ENCODE results near the gene OR2T1.
"Not testable (repeated sequence)": the region's sequence is repeated elsewhere in the genome, so short reads cannot be mapped to it uniquely, and the experiment has no call there.

Gene OR2T1

GRCh38 chr1:248436303-248436702 is 33.5 kb downstream of the OR2T1 start:
- DNase-seq (ENCODE audit: low spot score) = not testable (repeated sequence)

GRCh38 chr1:248438668-248439067 is 35.8 kb downstream of the OR2T1 start:
- DNase-seq (ENCODE audit: low spot score) = not testable (repeated sequence)

GRCh38 chr1:248439283-248439682 is 36.4 kb downstream of the OR2T1 start:
- DNase-seq (ENCODE audit: low spot score) = not testable (repeated sequence)

- DNase-seq (ENCODE audit: low spot score) = not testable (repeated sequence)
Observed at GRCh38 chr1:248442500-248443277, 39.8 kb downstream of the OR2T1 start.

GRCh38 chr1:248444603-248445002 is 41.8 kb downstream of the OR2T1 start:
- DNase-seq (ENCODE audit: low spot score) = not testable (repeated sequence)

- not testable (repeated sequence) for DNase-seq (ENCODE audit: low spot score)
Observed at GRCh38 chr1:248445399-248445798, 42.6 kb downstream of the OR2T1 start, which contains the start of gene OR2T2. OR2T2 (plus strand) TSS chr1:248445637; CDS start chr1:248452798, 7,161 bp downstream.

GRCh38 chr1:248448409-248449074 is 45.7 kb downstream of the OR2T1 start:
- DNase-seq (ENCODE audit: low spot score) = not testable (repeated sequence)

GRCh38 chr1:248449821-248450465 is 47.1 kb downstream of the OR2T1 start:
- not testable (repeated sequence) for DNase-seq (ENCODE audit: low spot score)

- not testable (repeated sequence) for DNase-seq (ENCODE audit: low spot score)
Observed at GRCh38 chr1:248450466-248451145, 47.8 kb downstream of the OR2T1 start.

GRCh38 chr1:248453619-248454018 is 50.8 kb downstream of the OR2T1 start:
- not testable (repeated sequence) for DNase-seq (ENCODE audit: low spot score)

- not testable (repeated sequence) for DNase-seq (ENCODE audit: low spot score)
Observed at GRCh38 chr1:248455045-248455444, 52.2 kb downstream of the OR2T1 start.

- not testable (repeated sequence) for DNase-seq (ENCODE audit: low spot score)
Observed at GRCh38 chr1:248456635-248457034, 53.8 kb downstream of the OR2T1 start.

Data from iPS-NIHi11 (cell line).